ENCODE results near the gene NPAS3. TPM values are rescaled to one million over a fixed set of nuclear protein-coding genes. Genes with fewer than 3 reads are reported as not detected.

NPAS3 gene
- total and polyA plus RNA-seq, 4 donors, result 0.07 to 0.09 (median 0.08) TPM; not detected in 1

DNA sequence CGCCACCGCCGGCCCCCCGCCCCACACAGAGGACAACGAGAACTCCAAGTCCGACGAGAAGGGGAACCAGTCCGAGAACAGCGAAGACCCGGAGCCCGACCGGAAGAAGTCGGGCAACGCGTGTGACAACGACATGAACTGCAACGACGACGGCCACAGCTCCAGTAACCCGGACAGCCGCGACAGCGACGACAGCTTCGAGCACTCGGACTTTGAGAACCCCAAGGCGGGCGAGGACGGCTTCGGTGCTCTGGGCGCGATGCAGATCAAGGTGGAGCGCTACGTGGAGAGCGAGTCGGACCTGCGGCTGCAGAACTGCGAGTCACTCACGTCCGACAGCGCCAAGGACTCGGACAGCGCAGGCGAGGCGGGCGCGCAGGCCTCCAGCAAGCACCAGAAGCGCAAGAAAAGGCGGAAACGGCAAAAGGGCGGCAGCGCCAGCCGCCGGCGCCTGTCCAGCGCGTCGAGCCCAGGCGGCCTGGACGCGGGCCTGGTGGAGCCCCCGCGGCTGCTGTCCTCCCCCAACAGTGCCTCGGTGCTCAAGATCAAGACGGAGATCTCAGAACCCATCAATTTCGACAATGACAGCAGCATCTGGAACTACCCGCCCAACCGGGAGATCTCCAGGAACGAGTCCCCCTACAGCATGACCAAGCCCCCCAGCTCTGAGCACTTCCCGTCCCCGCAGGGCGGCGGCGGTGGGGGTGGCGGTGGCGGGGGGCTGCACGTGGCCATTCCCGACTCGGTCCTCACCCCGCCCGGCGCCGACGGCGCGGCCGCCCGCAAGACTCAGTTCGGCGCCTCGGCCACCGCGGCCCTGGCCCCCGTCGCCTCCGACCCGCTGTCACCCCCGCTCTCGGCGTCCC, 861.3 kb downstream of the NPAS3 start:
- Histone ChIP-seq H3K27me3 (ENCODE audit: control insufficient read depth in 4 of 4, insufficient read depth in 4 of 4, low read length in 3 of 4) (peaks cover 0 to 6% (median 2%) of the 10 kb centered on the region in 4 donors), H3K4me3 (ENCODE audit: low read depth in 1 of 3, low read length in 3 of 3) (no peak overlapping the region), H3K9ac (ENCODE audit: low read depth in 1 of 2, low read length in 2 of 2) (no peak overlapping the region), H3K36me3 (ENCODE audit: control insufficient read depth in 4 of 4, insufficient read depth in 3 of 4, low read depth in 1 of 4, low read length in 3 of 4) (no peaks in the 10 kb centered on the region), H3K27ac (ENCODE audit: low read depth in 1 of 2, low read length in 2 of 2) (no peak overlapping the region), H3K4me1 (ENCODE audit: control insufficient read depth in 4 of 4, insufficient read depth in 4 of 4, low read length in 3 of 4) (peaks cover 0 to 4% (median 2%) of the 10 kb centered on the region in 4 donors), H3K9me3 (ENCODE audit: control insufficient read depth in 4 of 4, low read length in 3 of 4) (no peaks in the 10 kb centered on the region)
- TF ChIP-seq, protein P1, sequence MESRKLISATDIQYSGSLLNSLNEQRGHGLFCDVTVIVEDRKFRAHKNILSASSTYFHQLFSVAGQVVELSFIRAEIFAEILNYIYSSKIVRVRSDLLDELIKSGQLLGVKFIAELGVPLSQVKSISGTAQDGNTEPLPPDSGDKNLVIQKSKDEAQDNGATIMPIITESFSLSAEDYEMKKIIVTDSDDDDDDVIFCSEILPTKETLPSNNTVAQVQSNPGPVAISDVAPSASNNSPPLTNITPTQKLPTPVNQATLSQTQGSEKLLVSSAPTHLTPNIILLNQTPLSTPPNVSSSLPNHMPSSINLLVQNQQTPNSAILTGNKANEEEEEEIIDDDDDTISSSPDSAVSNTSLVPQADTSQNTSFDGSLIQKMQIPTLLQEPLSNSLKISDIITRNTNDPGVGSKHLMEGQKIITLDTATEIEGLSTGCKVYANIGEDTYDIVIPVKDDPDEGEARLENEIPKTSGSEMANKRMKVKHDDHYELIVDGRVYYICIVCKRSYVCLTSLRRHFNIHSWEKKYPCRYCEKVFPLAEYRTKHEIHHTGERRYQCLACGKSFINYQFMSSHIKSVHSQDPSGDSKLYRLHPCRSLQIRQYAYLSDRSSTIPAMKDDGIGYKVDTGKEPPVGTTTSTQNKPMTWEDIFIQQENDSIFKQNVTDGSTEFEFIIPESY (IDR thresholded peaks at IDR 0.05), result no peak
- TF ChIP-seq, protein P2, sequence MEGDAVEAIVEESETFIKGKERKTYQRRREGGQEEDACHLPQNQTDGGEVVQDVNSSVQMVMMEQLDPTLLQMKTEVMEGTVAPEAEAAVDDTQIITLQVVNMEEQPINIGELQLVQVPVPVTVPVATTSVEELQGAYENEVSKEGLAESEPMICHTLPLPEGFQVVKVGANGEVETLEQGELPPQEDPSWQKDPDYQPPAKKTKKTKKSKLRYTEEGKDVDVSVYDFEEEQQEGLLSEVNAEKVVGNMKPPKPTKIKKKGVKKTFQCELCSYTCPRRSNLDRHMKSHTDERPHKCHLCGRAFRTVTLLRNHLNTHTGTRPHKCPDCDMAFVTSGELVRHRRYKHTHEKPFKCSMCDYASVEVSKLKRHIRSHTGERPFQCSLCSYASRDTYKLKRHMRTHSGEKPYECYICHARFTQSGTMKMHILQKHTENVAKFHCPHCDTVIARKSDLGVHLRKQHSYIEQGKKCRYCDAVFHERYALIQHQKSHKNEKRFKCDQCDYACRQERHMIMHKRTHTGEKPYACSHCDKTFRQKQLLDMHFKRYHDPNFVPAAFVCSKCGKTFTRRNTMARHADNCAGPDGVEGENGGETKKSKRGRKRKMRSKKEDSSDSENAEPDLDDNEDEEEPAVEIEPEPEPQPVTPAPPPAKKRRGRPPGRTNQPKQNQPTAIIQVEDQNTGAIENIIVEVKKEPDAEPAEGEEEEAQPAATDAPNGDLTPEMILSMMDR (IDR thresholded peaks at IDR 0.05; ENCODE audit: low read depth, low read length, missing input control), result no peak
- TF ChIP-seq REST (IDR thresholded peaks at IDR 0.05) (no peak), ATF3 (IDR thresholded peaks at IDR 0.05) (no peak), FOXA1 (IDR thresholded peaks at IDR 0.05) (no peak), GABPA (IDR thresholded peaks at IDR 0.05 in 1 of 2, conservative IDR thresholded peaks at IDR 0.05 in 1 of 2) (no peak), HNF4A (conservative IDR thresholded peaks at IDR 0.05) (no peak), YY1 (IDR thresholded peaks at IDR 0.05) (no peak), EGR1 (IDR thresholded peaks at IDR 0.05; ENCODE audit: low read depth in 2 of 2) (no peak)
- 43% methylated on average over 100 of the region's 100 CpGs for WGBS
- DNase-seq (ENCODE audit: low spot score), result no peak

DNA sequence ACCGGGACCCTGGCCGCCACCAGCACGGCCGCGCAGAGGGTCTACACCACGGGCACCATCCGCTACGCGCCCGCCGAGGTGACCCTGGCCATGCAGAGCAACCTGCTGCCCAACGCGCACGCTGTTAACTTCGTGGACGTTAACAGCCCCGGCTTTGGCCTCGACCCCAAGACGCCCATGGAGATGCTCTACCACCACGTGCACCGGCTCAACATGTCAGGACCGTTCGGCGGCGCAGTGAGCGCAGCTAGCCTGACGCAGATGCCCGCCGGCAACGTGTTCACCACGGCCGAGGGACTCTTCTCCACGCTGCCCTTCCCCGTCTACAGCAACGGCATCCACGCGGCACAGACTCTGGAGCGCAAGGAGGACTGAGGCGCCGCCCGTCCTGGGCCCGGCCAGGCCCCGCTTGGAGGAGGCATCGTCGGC, 862.1 kb downstream of the NPAS3 start:
- H3K27me3 ChIP-seq (ENCODE audit: control insufficient read depth in 4 of 4, insufficient read depth in 4 of 4, low read length in 3 of 4), result peaks cover 0 to 6% (median 2%) of the 10 kb centered on the region in 4 donors
- no peak overlapping the region for H3K4me3 ChIP-seq (ENCODE audit: low read depth in 1 of 3, low read length in 3 of 3)
- peaks cover 0 to 4% (median 2%) of the 10 kb centered on the region in 4 donors for H3K4me1 ChIP-seq (ENCODE audit: control insufficient read depth in 4 of 4, insufficient read depth in 4 of 4, low read length in 3 of 4)
- no peak for DNase-seq (ENCODE audit: low spot score)
- no peaks in the 10 kb centered on the region for H3K36me3 ChIP-seq (ENCODE audit: control insufficient read depth in 4 of 4, insufficient read depth in 3 of 4, low read depth in 1 of 4, low read length in 3 of 4)
- H3K27ac ChIP-seq (ENCODE audit: low read depth in 1 of 2, low read length in 2 of 2), result no peak overlapping the region
- H3K9me3 ChIP-seq (ENCODE audit: control insufficient read depth in 4 of 4, low read length in 3 of 4), result no peaks in the 10 kb centered on the region
- no peak overlapping the region for H3K9ac ChIP-seq (ENCODE audit: low read depth in 1 of 2, low read length in 2 of 2)
- 41% methylated on average over 45 of the region's 45 CpGs for WGBS
- TF ChIP-seq YY1 (IDR thresholded peaks at IDR 0.05) (no peak), EGR1 (IDR thresholded peaks at IDR 0.05; ENCODE audit: low read depth in 2 of 2) (no peak), GABPA (IDR thresholded peaks at IDR 0.05 in 1 of 2, conservative IDR thresholded peaks at IDR 0.05 in 1 of 2) (no peak), ATF3 (IDR thresholded peaks at IDR 0.05) (no peak), RXRA (IDR thresholded peaks at IDR 0.05) (no peak), HNF4G (IDR thresholded peaks at IDR 0.05) (no peak), JUND (IDR thresholded peaks at IDR 0.05) (no peak), FOXA2 (IDR thresholded peaks at IDR 0.05) (no peak), HNF4A (conservative IDR thresholded peaks at IDR 0.05) (no peak), TAF1 (conservative IDR thresholded peaks at IDR 0.05) (no peak)
- TF ChIP-seq, protein P1 (IDR thresholded peaks at IDR 0.05), result no peak
- TF ChIP-seq, protein P2 (IDR thresholded peaks at IDR 0.05; ENCODE audit: low read depth, low read length, missing input control), result no peak

Measured in liver (tissue), 9 donors.